ENCODE measurements around the gene EFCAB6.

The EFCAB6 gene

DNA sequence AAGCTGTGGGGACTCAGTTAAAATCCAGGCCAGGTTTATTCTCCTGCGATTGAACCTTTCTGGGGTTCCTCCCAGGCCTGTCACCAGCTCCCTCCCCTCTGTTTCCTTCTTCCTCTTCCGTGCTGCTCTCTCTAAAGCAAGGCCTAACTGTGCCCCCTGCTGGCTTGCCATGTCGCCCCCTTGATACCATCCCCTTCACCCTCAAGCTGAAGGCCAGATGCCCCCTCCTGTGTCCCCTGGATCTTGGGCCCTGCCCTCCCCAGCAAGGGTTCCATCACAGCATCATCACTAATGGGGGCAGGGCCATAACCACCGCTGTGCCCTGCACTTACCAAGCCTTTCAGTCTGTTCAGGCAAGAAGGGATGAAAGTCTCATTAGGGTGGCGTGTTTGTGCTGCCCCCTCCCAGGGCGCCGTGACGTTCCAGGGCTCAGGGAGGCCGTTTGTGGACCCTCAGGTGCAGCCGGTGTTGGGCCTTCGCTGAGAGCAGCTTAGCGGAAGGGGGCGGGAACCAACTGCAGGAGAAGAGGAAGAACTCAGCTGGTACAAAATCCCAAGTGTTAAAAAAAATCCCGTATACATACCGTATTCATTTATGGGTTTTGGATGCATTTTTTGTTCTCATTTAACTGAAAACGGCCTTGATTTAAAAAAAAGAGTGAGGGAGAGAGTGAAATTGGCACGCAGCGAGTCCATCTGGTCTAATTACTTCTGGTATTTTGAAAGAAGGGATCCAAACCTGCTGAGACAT lies 330.4 kb downstream of the EFCAB6 start:
- DNase-seq (ENCODE audit: low spot score): no peak

- no peak for DNase-seq (ENCODE audit: low spot score)
Observed at GRCh38 chr22:43479962-43480361, 332.1 kb downstream of the EFCAB6 start.

- no peak for DNase-seq (ENCODE audit: low spot score)
Observed at GRCh38 chr22:43479301-43479950, 332.7 kb downstream of the EFCAB6 start.
